Ishikawa (cell line): ENCODE data around the gene FAM174C.
A peak's percentile ranks its signal among the peaks of the same experiment; 100 is the strongest.

Experiments used
- CEBPB ChIP-seq: IDR thresholded peaks from 2 replicates; pipeline ENCODE4 v1.6.1; 2012
- CREB1 ChIP-seq: IDR thresholded peaks from 2 replicates; pipeline ENCODE4 v1.6.1; 2012; ENCODE audit warnings: low read depth
- EGR1 ChIP-seq: IDR thresholded peaks from 2 replicates; pipeline ENCODE4 v1.6.1; 2012
- EP300 ChIP-seq: IDR thresholded peaks from 2 replicates; pipeline ENCODE4 v1.6.1; 2012; ENCODE audit warnings: borderline replicate concordance
- FOXM1 ChIP-seq: IDR thresholded peaks from 2 replicates; pipeline ENCODE4 v1.6.1; 2012; ENCODE audit warnings: low read depth, borderline replicate concordance
- MAX ChIP-seq: IDR thresholded peaks from 2 replicates; pipeline ENCODE4 v1.6.1; 2012
- NFIC ChIP-seq: IDR thresholded peaks from 2 replicates; pipeline ENCODE4 v1.6.1; 2012
- RAD21 ChIP-seq: IDR thresholded peaks from 2 replicates; pipeline ENCODE4 v1.6.1; 2012; ENCODE audit warnings: low read depth
- REST ChIP-seq: IDR thresholded peaks from 2 replicates; pipeline ENCODE4 v1.6.1; 2012; ENCODE audit warnings: low read depth, mild to moderate bottlenecking
- TAF1 ChIP-seq: IDR thresholded peaks from 2 replicates; pipeline ENCODE4 v1.6.1; 2012; ENCODE audit warnings: low read depth, mild to moderate bottlenecking
- TCF12 ChIP-seq: IDR thresholded peaks from 2 replicates; pipeline ENCODE4 v1.6.1; 2012; ENCODE audit warnings: low read depth
- TEAD4 ChIP-seq: IDR thresholded peaks from 2 replicates; pipeline ENCODE4 v1.6.1; 2012
- USF1 ChIP-seq: IDR thresholded peaks from 2 replicates; pipeline ENCODE4 v1.6.1; 2012
- YY1 ChIP-seq: IDR thresholded peaks from 2 replicates; pipeline ENCODE4 v1.6.1; 2012; ENCODE audit warnings: low read depth
- ZBTB7A ChIP-seq: IDR thresholded peaks from 2 replicates; pipeline ENCODE4 v1.6.1; 2012; ENCODE audit warnings: low read depth

The FAM174C gene

GRCh38 chr19:1269065-1269477 lies 6.3 kb upstream of the FAM174C start, which contains the start of gene CIRBP:
TSS of gene CIRBP (plus strand) at chr19:1269332. CDS start at chr19:1270934, 1,602 bp downstream.
- TF ChIP-seq EP300 (peak; percentile 2; the same call in 1 of the 2 replicates), MAX (peak; percentile 33; the same call in 1 of the 2 replicates), TCF12 (peak; percentile 18), YY1 (no peak), USF1 (0 out of 2 replicates have a peak, but pooled peaks have one; percentile 10), REST (no peak), TEAD4 (peak; percentile 63), RAD21 (no peak), EGR1 (0 out of 2 replicates have a peak, but pooled peaks have one; percentile 9), FOXM1 (no peak), CREB1 (peak; percentile 40), CEBPB (0 out of 2 replicates have a peak, but pooled peaks have one; percentile 14)

- TF ChIP-seq MAX (peak; percentile 89), USF1 (peak; percentile 87), YY1 (peak; percentile 97), EP300 (0 out of 2 replicates have a peak, but pooled peaks have one; percentile 9), CEBPB (no peak), FOXM1 (no peak), NFIC (peak; percentile 71), TAF1 (peak; percentile 6; the same call in 1 of the 2 replicates), TCF12 (no peak; the same call in 1 of the 2 replicates), CREB1 (no peak; the same call in 1 of the 2 replicates), TEAD4 (peak; percentile 78), ZBTB7A (no peak), RAD21 (peak; percentile 15; the same call in 1 of the 2 replicates), REST (no peak; the same call in 1 of the 2 replicates), EGR1 (peak; percentile 71)
Observed at GRCh38 chr19:1269478-1270212, 5.7 kb upstream of the FAM174C start.

GRCh38 chr19:1270213-1270853 lies 5.0 kb upstream of the FAM174C start:
- TF ChIP-seq USF1 (peak; percentile 15; the same call in 1 of the 2 replicates), NFIC (0 out of 2 replicates have a peak, but pooled peaks have one; percentile 4), YY1 (no peak), CREB1 (no peak), ZBTB7A (0 out of 2 replicates have a peak, but pooled peaks have one; percentile 19), TCF12 (peak; percentile 64; the same call in 1 of the 2 replicates)

- TF ChIP-seq TAF1 (no peak), CREB1 (no peak), CEBPB (no peak), USF1 (no peak), TEAD4 (no peak), EGR1 (no peak), NFIC (no peak), YY1 (no peak), ZBTB7A (no peak), FOXM1 (no peak), EP300 (no peak), RAD21 (no peak), MAX (no peak), TCF12 (no peak), REST (no peak)
Observed at GRCh38 chr19:1270854-1271527, 4.3 kb upstream of the FAM174C start.
